ENCODE data around the gene SH3GLB1. TPM values are rescaled to one million over a fixed set of nuclear protein-coding genes. Genes with fewer than 3 reads are reported as not detected.

Gene SH3GLB1
- total RNA-seq, 2 experiments from 2014 or later = 17.7 to 37.5 TPM

DNA sequence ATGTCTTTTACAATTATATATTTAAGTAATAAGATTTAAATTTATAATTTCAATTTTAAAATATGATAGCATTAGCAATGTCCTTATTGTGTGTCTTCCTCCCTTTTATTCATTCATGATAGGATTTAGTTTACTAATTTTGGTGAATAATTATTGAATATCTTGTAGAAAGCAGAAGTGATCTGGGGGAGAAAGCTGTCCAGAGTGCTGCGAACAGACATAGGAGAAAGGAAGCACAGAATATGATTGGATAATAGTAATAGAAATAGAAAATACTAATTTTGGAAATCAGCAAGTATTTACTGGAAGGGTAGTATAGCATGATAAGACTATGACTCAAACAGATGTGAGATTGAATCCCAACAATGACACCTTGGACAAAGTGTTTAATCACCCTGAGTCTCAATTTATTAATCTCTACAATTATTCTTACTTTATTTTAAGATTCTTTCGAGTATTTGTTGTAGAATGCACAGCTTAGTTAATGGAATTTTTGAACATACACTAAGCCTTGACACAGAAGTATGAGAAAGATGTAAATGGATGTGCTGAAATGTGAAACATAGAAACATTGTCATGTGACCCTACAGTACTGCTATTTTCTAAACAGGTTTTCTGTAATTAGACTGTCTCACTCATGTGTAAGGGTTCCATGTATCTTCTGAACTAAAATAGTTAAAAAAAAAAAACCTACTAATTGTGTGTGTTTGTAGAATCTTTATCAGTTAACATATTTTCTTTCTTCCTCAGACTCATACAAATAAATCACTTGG, 7.9 kb downstream of the SH3GLB1 start:
- peaks cover 18% of the 10 kb centered on the region; the same call in 1 of the 2 replicates for H4K20me1 ChIP-seq (ENCODE audit: insufficient read depth, low read length)

DNA sequence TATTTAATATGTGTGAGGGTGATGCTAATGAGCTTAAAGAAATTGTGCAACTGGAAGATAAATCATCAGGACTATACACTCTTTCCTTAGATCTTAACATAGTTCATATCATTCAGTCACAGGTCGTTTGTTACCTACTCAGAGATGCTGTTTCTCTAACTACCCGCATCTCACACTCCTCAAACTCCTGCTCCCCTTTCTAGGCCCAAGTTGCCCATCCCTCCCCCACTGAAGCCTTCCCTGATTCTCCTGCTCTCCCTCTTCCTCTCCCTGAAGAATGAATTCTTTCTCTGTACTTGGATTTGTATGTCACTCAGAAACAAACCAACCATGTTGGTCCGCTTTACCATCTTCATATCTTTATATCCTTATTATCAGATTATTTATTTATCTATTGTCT, 9.1 kb downstream of the SH3GLB1 start:
- Histone ChIP-seq H3K9me2 (ENCODE audit: insufficient read depth, low read length) (no peaks in the 10 kb centered on the region), H3K4me2 (ENCODE audit: low read length) (no peak overlapping the region), H3K9me3 (ENCODE audit: low read length) (no peaks in the 10 kb centered on the region), H3K4me1 (ENCODE audit: insufficient read depth, low read length, poor library complexity, severe bottlenecking) (peaks cover 3% of the 10 kb centered on the region), H4K20me1 (ENCODE audit: insufficient read depth, low read length) (peaks cover 16% of the 10 kb centered on the region; the same call in 1 of the 2 replicates), H3K36me3 (ENCODE audit: insufficient read depth, low read length) (peaks cover 48% of the 10 kb centered on the region), H3K4me3 (ENCODE audit: low read depth, low read length, poor library complexity, severe bottlenecking) (no peak overlapping the region), H2AFZ (ENCODE audit: low read length) (no peak overlapping the region), H3K27ac (ENCODE audit: low read depth, low read length, poor library complexity, severe bottlenecking) (no peak overlapping the region), H3K79me2 (ENCODE audit: insufficient read depth, low read depth, low read length) (peaks cover 97% of the 10 kb centered on the region)
- POLR2A ChIA-PET = interaction anchor here (0.5 to 5.7 kb wide), 2 partner anchors 8 to 183 kb away, joined by 4 to 48 read pairs; partner anchors contain the start of gene SH3GLB1
- TF ChIP-seq, protein P1, sequence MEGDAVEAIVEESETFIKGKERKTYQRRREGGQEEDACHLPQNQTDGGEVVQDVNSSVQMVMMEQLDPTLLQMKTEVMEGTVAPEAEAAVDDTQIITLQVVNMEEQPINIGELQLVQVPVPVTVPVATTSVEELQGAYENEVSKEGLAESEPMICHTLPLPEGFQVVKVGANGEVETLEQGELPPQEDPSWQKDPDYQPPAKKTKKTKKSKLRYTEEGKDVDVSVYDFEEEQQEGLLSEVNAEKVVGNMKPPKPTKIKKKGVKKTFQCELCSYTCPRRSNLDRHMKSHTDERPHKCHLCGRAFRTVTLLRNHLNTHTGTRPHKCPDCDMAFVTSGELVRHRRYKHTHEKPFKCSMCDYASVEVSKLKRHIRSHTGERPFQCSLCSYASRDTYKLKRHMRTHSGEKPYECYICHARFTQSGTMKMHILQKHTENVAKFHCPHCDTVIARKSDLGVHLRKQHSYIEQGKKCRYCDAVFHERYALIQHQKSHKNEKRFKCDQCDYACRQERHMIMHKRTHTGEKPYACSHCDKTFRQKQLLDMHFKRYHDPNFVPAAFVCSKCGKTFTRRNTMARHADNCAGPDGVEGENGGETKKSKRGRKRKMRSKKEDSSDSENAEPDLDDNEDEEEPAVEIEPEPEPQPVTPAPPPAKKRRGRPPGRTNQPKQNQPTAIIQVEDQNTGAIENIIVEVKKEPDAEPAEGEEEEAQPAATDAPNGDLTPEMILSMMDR (conservative IDR thresholded peaks at IDR 0.05; ENCODE audit: low read length) = no peak
- TF ChIP-seq EZH2phosphoT487 (IDR thresholded peaks at IDR 0.05; ENCODE audit: borderline replicate concordance, low read depth, low read length) = no peak
- intact Hi-C loops (cut with micrococcal nuclease; ENCODE audit: unreplicated experiment) = no loop called here
- no peak for DNase-seq (ENCODE audit: low spot score)
- CTCF ChIA-PET (ENCODE audit: unreplicated experiment) = no interaction called here
- no TSS peak for BruUV-seq (replicated peaks)

More for the DNA sequence above, 7.9 kb downstream of the SH3GLB1 start:
- ChIA-PET POLR2A (no interaction called here), CTCF (ENCODE audit: unreplicated experiment) (no interaction called here)
- Histone ChIP-seq H3K79me2 (ENCODE audit: insufficient read depth, low read depth, low read length) (peaks cover 98% of the 10 kb centered on the region), H3K9me2 (ENCODE audit: insufficient read depth, low read length) (no peaks in the 10 kb centered on the region), H3K36me3 (ENCODE audit: insufficient read depth, low read length) (peaks cover 53% of the 10 kb centered on the region), H3K4me2 (ENCODE audit: low read length) (no peak overlapping the region), H3K4me1 (ENCODE audit: insufficient read depth, low read length, poor library complexity, severe bottlenecking) (peaks cover 5% of the 10 kb centered on the region), H3K9me3 (ENCODE audit: low read length) (no peaks in the 10 kb centered on the region), H3K27ac (ENCODE audit: low read depth, low read length, poor library complexity, severe bottlenecking) (no peak overlapping the region), H3K4me3 (ENCODE audit: low read depth, low read length, poor library complexity, severe bottlenecking) (no peak overlapping the region), H2AFZ (ENCODE audit: low read length) (no peak overlapping the region)
- no TSS peak for BruUV-seq (replicated peaks)
- DNase-seq (ENCODE audit: low spot score) = no peak
- TF ChIP-seq, protein P1 (conservative IDR thresholded peaks at IDR 0.05; ENCODE audit: low read length) = no peak
- TF ChIP-seq EZH2phosphoT487 (IDR thresholded peaks at IDR 0.05; ENCODE audit: borderline replicate concordance, low read depth, low read length) = no peak
- intact Hi-C loops (cut with micrococcal nuclease; ENCODE audit: unreplicated experiment) = no loop called here

DNA sequence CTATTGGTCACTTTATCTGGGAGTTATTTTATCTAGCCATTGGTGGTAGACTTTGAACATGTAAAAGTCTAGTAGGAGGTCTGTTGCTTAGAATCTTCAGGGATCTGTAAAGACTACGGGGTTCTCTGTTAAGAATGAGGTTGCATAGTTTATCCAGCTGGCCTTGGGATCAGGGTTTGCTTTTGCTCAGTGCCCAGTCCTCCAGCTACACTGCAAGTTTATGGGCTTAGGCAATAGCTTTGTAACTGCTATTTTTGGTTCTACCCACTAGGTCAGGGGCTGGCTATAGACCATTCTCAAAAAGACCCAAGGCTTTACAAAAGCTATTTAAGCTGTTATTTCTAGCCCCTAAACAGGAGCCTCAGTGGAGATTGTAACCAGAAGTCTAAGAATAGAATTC, 9.8 kb downstream of the SH3GLB1 start:
- Histone ChIP-seq H4K20me1 (ENCODE audit: insufficient read depth, low read length) (peaks cover 14% of the 10 kb centered on the region; the same call in 1 of the 2 replicates), H3K4me1 (ENCODE audit: insufficient read depth, low read length, poor library complexity, severe bottlenecking) (no peaks in the 10 kb centered on the region), H2AFZ (ENCODE audit: low read length) (no peak overlapping the region), H3K27ac (ENCODE audit: low read depth, low read length, poor library complexity, severe bottlenecking) (no peak overlapping the region), H3K4me2 (ENCODE audit: low read length) (no peak overlapping the region), H3K4me3 (ENCODE audit: low read depth, low read length, poor library complexity, severe bottlenecking) (no peak overlapping the region), H3K36me3 (ENCODE audit: insufficient read depth, low read length) (peaks cover 52% of the 10 kb centered on the region), H3K9me2 (ENCODE audit: insufficient read depth, low read length) (no peaks in the 10 kb centered on the region), H3K79me2 (ENCODE audit: insufficient read depth, low read depth, low read length) (peaks cover 97% of the 10 kb centered on the region), H3K9me3 (ENCODE audit: low read length) (no peaks in the 10 kb centered on the region)
- no peak for TF ChIP-seq EZH2phosphoT487 (IDR thresholded peaks at IDR 0.05; ENCODE audit: borderline replicate concordance, low read depth, low read length)
- TF ChIP-seq, protein P1 (conservative IDR thresholded peaks at IDR 0.05; ENCODE audit: low read length) = no peak
- ChIA-PET POLR2A (interaction anchor here (0.6 to 5.7 kb wide), 5 partner anchors 9 to 1971 kb away, joined by 3 to 48 read pairs (median 3); partner anchors contain the start of gene SH3GLB1), CTCF (ENCODE audit: unreplicated experiment) (no interaction called here)
- no peak for DNase-seq (ENCODE audit: low spot score)
- no TSS peak for BruUV-seq (replicated peaks)
- intact Hi-C loops (cut with micrococcal nuclease; ENCODE audit: unreplicated experiment) = no loop called here
